PC-3 (cell line): ENCODE results near the gene DNAJC11. TPM values are rescaled to one million over a fixed set of nuclear protein-coding genes. Genes with fewer than 3 reads are reported as not detected.

ENCODE experiments used
- ATAC-seq: fragments of 200-7000 bp; cut with Tn5 transposase; 2 replicates; pipeline ENCODE4 v1.9.1; 2020; ENCODE audit warnings: mild to moderate bottlenecking, moderate library complexity
- BruUV-seq: library from RNA; stranded (reverse); fragments of 400-500 nt; replicated peaks from 2 replicates; lab custom pipeline; 2021; lab: Mats Ljungman, UMichigan
- CTCF ChIA-PET: fragments of 300-600 bp; sonication (Branson Sonifier 250); formaldehyde crosslinking; loops from one replicate; lab custom pipeline; 2022; ENCODE audit warnings: antibody characterized with exemption; lab: Charles Lee
- POLR2A ChIA-PET: fragments of 300-600 bp; sonication (Branson Sonifier 250); formaldehyde crosslinking; loops from one replicate; lab custom pipeline; 2022; ENCODE audit warnings: antibody characterized with exemption; ENCODE audit not compliant: unreplicated experiment; lab: Charles Lee
- DNase-seq: peaks from one replicate; pipeline ENCODE4 v3.0.0-alpha.2; 2015
- H2AFZ ChIP-seq: fragments of 300-600 bp; sonication (generic); 2 replicates; pipeline ENCODE4 v1.6.0; 2016; ENCODE audit warnings: antibody characterized with exemption, low read length
- H3F3A ChIP-seq: fragments of 300-600 bp; sonication (generic); one replicate; pipeline ENCODE4 v1.6.0; 2017; ENCODE audit warnings: antibody characterized with exemption, low read length, control low read depth, mild to moderate bottlenecking; ENCODE audit not compliant: unreplicated experiment
- H3K27ac ChIP-seq: fragments of 300-600 bp; sonication (generic); 2 replicates; pipeline ENCODE4 v1.5.1; 2016; ENCODE audit warnings: mild to moderate bottlenecking, low read length
- H3K27me3 ChIP-seq: fragments of 300-600 bp; sonication (generic); 2 replicates; pipeline ENCODE4 v1.6.1; 2016; ENCODE audit warnings: low read length, mixed read lengths
- H3K36me3 ChIP-seq: fragments of 300-600 bp; sonication (generic); 2 replicates; pipeline ENCODE4 v1.6.1; 2016; ENCODE audit warnings: low read depth, mixed run types, low read length, mixed read lengths
- H3K4me1 ChIP-seq: fragments of 300-600 bp; sonication (generic); 2 replicates; pipeline ENCODE4 v1.5.1; 2016; ENCODE audit warnings: low read length; ENCODE audit not compliant: insufficient read depth
- H3K4me2 ChIP-seq: fragments of 300-600 bp; sonication (generic); 2 replicates; pipeline ENCODE4 v1.6.0; 2016; ENCODE audit warnings: low read length
- H3K4me3 ChIP-seq: fragments of 300-600 bp; sonication (generic); 2 replicates; pipeline ENCODE4 v1.5.1; 2016; ENCODE audit warnings: mild to moderate bottlenecking, low read length, mixed read lengths
- H3K79me2 ChIP-seq: fragments of 300-600 bp; sonication (generic); 2 replicates; pipeline ENCODE4 v1.6.1; 2017; ENCODE audit warnings: low read length, mixed read lengths
- H3K9ac ChIP-seq: fragments of 300-600 bp; sonication (generic); 2 replicates; pipeline ENCODE4 v1.6.0; 2016; ENCODE audit warnings: mild to moderate bottlenecking, low read length
- H3K9me2 ChIP-seq: fragments of 300-600 bp; sonication (generic); replicated peaks from 2 replicates; pipeline ENCODE4 v1.6.1; 2016; ENCODE audit warnings: mixed run types, low read length, mixed read lengths
- H3K9me3 ChIP-seq: fragments of 300-600 bp; sonication (generic); 2 replicates; pipeline ENCODE4 v1.6.1; 2016; ENCODE audit warnings: low read length, mixed read lengths
- H4K20me1 ChIP-seq: fragments of 300-600 bp; sonication (generic); 2 replicates; pipeline ENCODE4 v1.6.1; 2016; ENCODE audit warnings: low read length, mixed read lengths
- CTCF ChIP-seq: fragments of 300-600 bp; sonication (generic); conservative IDR thresholded peaks from 2 replicates; pipeline ENCODE4 v1.5.1; 2017; ENCODE audit warnings: antibody characterized with exemption, low read depth, mild to moderate bottlenecking, low read length
- EZH2 ChIP-seq: fragments of 300-600 bp; sonication (generic); IDR thresholded peaks from one replicate; pipeline ENCODE4 v1.6.1; 2017; ENCODE audit warnings: antibody characterized with exemption, mild to moderate bottlenecking, low read length; ENCODE audit not compliant: unreplicated experiment
- EZH2phosphoT487 ChIP-seq: fragments of 300-600 bp; sonication (generic); IDR thresholded peaks from 2 replicates; pipeline ENCODE4 v1.6.1; 2018; ENCODE audit warnings: mild to moderate bottlenecking, antibody characterized with exemption, low read length, borderline replicate concordance
- intact Hi-C: fragments of 100-400 bp; cut with micrococcal nuclease; formaldehyde crosslinking; loops from 2 replicates; pipeline ENCODE4 v1.9.0; 2023
- total RNA-seq: library from RNA; depleted of rRNA; stranded (reverse); fragments of >200 nt; gene quantifications from 2 replicates; pipeline ENCODE4 v1.2.3, GENCODE V29; 2014

Gene DNAJC11
- total RNA-seq, 1 experiment from 2014 or later = 105 TPM

- H3K9ac ChIP-seq = no peak overlapping the region
- no peak overlapping the region for H3K4me2 ChIP-seq
- intact Hi-C loops = no loop called here
- H3K27me3 ChIP-seq = no peaks in the 10 kb centered on the region
- no peak for ATAC-seq
- H3K27ac ChIP-seq = no peak overlapping the region
- H3K4me3 ChIP-seq = no peak overlapping the region
- no TSS peak for BruUV-seq
- ChIA-PET POLR2A (no interaction called here), CTCF (no interaction called here)
- H2AFZ ChIP-seq = no peak overlapping the region
- no peaks in the 10 kb centered on the region for H3K9me2 ChIP-seq
- H4K20me1 ChIP-seq = no peaks in the 10 kb centered on the region
- H3K79me2 ChIP-seq = no peaks in the 10 kb centered on the region
- no peak for DNase-seq
- H3K9me3 ChIP-seq = no peaks in the 10 kb centered on the region
- no peak for TF ChIP-seq EZH2
- no peak for TF ChIP-seq EZH2phosphoT487
- TF ChIP-seq CTCF = no peak
- H3F3A ChIP-seq = peaks cover 7% of the 10 kb centered on the region
- no peaks in the 10 kb centered on the region for H3K4me1 ChIP-seq
- peaks cover 69% of the 10 kb centered on the region for H3K36me3 ChIP-seq
Observed at GRCh38 chr1:6635910-6636760, 65.5 kb downstream of the DNAJC11 start.

DNA sequence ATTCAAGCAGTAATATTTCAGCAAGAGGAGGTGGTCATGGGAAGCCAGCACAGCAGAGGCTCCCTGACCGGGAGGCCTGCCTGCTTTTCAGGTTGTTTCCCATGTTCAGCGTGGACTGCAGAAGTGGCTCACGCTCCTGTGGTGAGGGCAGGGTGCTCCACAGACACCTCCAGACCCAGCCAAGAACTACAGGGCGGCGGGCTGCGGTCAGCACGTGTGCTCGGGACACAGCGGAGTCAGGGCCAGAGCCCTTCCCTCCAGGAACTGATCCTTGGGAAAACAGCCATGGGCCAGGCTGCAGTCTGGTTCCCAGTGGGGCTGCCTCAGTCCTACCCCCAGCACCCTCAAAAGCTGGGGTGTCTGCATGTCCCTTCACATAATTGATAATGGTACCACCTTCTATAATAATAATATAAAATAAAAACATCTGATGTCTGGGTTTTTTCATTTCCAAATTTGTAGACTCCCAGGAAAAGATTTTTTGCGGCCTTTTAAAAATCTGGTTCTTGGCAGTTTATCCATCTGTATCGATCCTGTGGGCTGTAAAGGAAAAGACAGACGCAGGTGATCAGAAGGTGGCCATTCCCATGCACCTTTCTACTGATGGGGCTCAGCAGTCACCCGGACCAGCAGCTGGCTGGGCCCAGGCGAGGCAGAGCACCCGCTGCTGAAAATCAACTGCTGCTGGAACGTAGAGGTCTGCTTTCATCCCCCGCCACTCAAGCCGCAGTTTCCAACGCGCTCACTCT is 66.3 kb downstream of the DNAJC11 start:
- Histone ChIP-seq H3K9me3 (no peaks in the 10 kb centered on the region), H3K36me3 (peaks cover 69% of the 10 kb centered on the region), H3K4me1 (no peaks in the 10 kb centered on the region), H3K27me3 (no peaks in the 10 kb centered on the region), H3F3A (peaks cover 7% of the 10 kb centered on the region), H3K4me2 (no peak overlapping the region), H3K27ac (no peak overlapping the region), H4K20me1 (no peaks in the 10 kb centered on the region), H3K4me3 (no peak overlapping the region), H3K79me2 (no peaks in the 10 kb centered on the region), H2AFZ (no peak overlapping the region), H3K9ac (no peak overlapping the region), H3K9me2 (no peaks in the 10 kb centered on the region)
- ChIA-PET CTCF (interaction anchor here (0.6 to 0.7 kb wide), 3 partner anchors 12 to 57 kb away, joined by 3 to 4 read pairs (median 4); no protein-coding TSS in a partner anchor), POLR2A (no interaction called here)
- BruUV-seq = no TSS peak
- no peak for DNase-seq
- TF ChIP-seq EZH2phosphoT487 = no peak
- TF ChIP-seq CTCF = no peak
- TF ChIP-seq EZH2 = no peak
- no peak; the same call in 1 of the 2 replicates for ATAC-seq
- intact Hi-C loops = no loop called here
